GM13976 (cell line): ENCODE measurements around the gene PRKACA.

Source experiments
- DNase-seq: peaks from one replicate; pipeline ENCODE4 v3.0.0; 2012; ENCODE audit warnings: low spot score
- CTCF ChIP-seq: IDR thresholded peaks from 2 replicates; pipeline ENCODE4 v1.5.1; 2012; ENCODE audit warnings: borderline replicate concordance, mild to moderate bottlenecking; ENCODE audit not compliant: insufficient read depth; ENCODE audit errors: extremely low read depth, missing control alignments, control extremely low read depth
- in situ Hi-C: fragments of 300-500 bp; cut with MboI; formaldehyde crosslinking; loops from one replicate; pipeline ENCODE4 v1.12.0; 2022; ENCODE audit warnings: low sequenced_read_pairs, mixed read lengths, inconsistent platforms; ENCODE audit not compliant: unreplicated experiment

PRKACA gene

DNA sequence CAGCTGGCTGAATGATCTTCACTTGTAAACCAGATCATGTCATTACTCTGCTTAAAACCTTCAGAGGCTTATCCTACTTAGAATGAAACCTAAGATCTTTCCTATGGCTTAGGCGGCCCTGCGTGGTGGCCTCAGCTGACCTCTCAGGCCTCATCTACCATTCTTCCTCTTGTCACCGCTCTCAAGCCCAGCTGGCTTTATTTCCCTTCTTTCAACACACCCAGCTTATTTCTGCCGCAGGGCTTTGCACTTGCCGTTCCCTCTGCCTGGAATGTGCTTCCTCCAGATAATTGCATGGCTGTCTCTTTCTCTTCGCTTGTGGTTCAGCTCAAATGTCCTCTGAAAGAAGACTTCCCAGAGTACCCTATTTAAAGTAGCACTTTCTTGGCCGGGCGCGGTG, 22.4 kb upstream of the PRKACA start:
- no peak for TF ChIP-seq CTCF
- in situ Hi-C loops, result no loop called here
- DNase-seq, result no peak

DNA sequence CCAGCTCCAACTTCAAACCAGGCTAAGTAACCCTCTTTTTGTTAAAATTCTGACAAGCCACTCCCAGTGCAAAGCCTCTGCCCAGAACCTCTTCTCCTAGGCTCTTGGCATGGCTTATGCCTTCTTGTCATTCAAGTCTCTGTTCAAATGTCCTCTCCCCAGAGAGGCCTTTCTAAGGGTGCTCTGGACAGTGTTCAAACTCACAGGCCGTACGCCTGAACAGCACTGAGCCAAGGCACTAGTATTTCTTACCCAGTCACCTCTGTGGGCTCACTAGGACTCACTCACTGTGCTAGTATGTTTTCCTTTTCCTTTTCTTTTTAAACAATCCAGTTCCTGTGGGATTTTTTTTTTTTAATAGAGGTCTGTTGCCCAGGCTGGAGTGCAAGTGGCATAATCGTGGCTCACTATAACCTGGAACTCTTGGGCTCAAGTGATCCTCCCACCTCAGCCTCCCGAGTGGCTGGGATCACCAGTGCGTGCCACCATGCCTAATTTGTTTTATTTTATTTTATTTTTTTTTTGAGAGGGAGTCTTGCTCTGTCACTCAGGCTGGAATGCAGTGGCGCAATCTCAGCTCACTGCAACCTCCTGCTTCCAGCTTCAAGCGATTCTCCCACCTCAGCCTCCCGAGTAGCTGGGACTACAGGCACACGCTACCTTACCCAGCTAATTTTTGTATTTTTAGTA, 21.2 kb upstream of the PRKACA start:
- no peak for TF ChIP-seq CTCF
- in situ Hi-C loops, result no loop called here
- DNase-seq, result no peak

DNA sequence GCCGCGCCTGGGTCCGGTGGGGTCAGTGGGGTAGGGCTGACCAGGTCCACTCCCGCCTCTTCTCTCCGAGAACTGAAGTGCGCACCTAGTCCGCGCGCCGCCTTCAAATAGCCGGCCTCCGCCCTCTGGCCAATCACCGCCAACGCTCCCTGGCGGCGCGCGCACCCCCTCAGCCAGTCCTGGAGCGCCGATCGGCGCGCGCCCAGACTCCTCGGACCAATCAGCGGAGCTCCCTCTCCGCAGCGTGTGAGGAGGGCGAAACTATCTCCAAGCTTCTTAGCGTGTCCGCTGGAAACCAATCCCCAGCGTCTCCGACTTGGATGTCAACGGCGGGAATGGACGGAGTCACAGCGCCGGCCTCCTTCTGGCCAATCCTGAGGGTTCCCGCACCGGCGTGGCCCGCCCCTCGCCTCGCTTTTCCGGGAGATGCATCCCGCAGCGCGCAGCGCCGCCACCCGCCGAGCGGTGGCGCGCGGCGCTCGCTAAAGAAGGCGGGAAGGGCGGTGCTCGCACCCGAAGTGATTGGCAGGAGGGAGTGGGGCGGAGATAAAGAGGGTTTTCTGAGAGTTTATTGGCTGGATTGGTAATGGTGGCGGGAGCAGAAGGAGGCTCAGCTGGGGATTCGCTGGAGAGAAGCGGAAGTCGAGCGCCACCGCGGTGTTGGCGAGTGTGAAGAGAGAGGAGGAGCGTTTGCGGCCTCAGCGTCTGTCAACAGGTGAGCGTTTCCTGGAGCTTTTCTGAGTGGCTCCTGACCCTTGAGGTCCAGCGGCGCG, 19.1 kb upstream of the PRKACA start, which contains the start of gene ASF1B:
Gene ASF1B (minus strand): TSS at position 81 of the 773 bp plus-strand sequence. CDS start 133 bp downstream, outside the sequence.
- DNase-seq, result peak; percentile 98
- in situ Hi-C loops, result no loop called here
- peak; percentile 94 for TF ChIP-seq CTCF

GRCh38 chr19:14135985-14136508, 18.5 kb upstream of the PRKACA start:
- in situ Hi-C loops, result no loop called here
- DNase-seq, result peak; percentile 36
- TF ChIP-seq CTCF, result no peak

GRCh38 chr19:14135355-14135754, 17.8 kb upstream of the PRKACA start:
- no peak for DNase-seq
- in situ Hi-C loops, result no loop called here
- TF ChIP-seq CTCF, result no peak

GRCh38 chr19:14127929-14128509, 10.5 kb upstream of the PRKACA start:
- no peak for DNase-seq
- in situ Hi-C loops, result no loop called here
- TF ChIP-seq CTCF, result no peak
